GM12878 (cell line): ENCODE measurements around the gene HMGXB4. TPM values are rescaled to one million over a fixed set of nuclear protein-coding genes. Genes with fewer than 3 reads are reported as not detected.

Experiments used
- ATAC-seq: fragments of 200-7000 bp; cut with Tn5 transposase; 3 replicates; pipeline ENCODE4 v1.9.1; 2020; ENCODE audit warnings: mild to moderate bottlenecking, moderate library complexity
- BruUV-seq: library from RNA; stranded (reverse); fragments of 400-500 nt; replicated peaks from 2 replicates; lab custom pipeline; 2021; lab: Mats Ljungman, UMichigan
- CTCF ChIA-PET: fragments of 300-600 bp; sonication (Branson Sonifier 250); formaldehyde crosslinking; extraction: SDS; loops from one replicate; lab custom pipeline; 2021; ENCODE audit warnings: inconsistent platforms; lab: Yijun Ruan, JAX
- POLR2A ChIA-PET: fragments of 350-600 bp; formaldehyde crosslinking; extraction: SDS; loops from one replicate; lab custom pipeline; 2021; ENCODE audit warnings: inconsistent platforms; lab: Charles Lee
- RAD21 ChIA-PET: fragments of 300-600 bp; sonication (Branson Sonifier 250); formaldehyde crosslinking; loops from one replicate; lab custom pipeline; 2023; ENCODE audit warnings: antibody characterized with exemption; ENCODE audit not compliant: unreplicated experiment; lab: Charles Lee
- SMC1A ChIA-PET: fragments of 300-600 bp; sonication (Branson Sonifier 250); formaldehyde crosslinking; loops from one replicate; lab custom pipeline; 2023; ENCODE audit not compliant: unreplicated experiment, uncharacterized antibody; lab: Charles Lee
- DNase-seq: peaks from one replicate; pipeline ENCODE4 v3.0.0-alpha.2; 2011; ENCODE audit warnings: low read depth, low spot score
- FAIRE-seq: peaks from 3 replicates; lab custom pipeline; 2011; peaks lifted over from hg19 to GRCh38; lab: Jason Lieb, UNC
- H2AFZ ChIP-seq: 2 replicates; pipeline ENCODE4 v1.6.0; 2011; ENCODE audit warnings: low read depth, low read length, control low read depth; ENCODE audit not compliant: control insufficient read depth
- H3K27ac ChIP-seq: 2 replicates; pipeline ENCODE4 v1.5.1; 2011; ENCODE audit warnings: control low read depth; ENCODE audit not compliant: control insufficient read depth, insufficient read depth
- H3K27me3 ChIP-seq, 2 experiments: replicated peaks in 1 of 2; 2 replicates each; pipeline versions ENCODE4 v1.6.0 to v1.6.1; 2011; ENCODE audit warnings: low read length in 1 of 2; ENCODE audit not compliant: control insufficient read depth in 2 of 2, insufficient read depth in 2 of 2
- H3K36me3 ChIP-seq, 2 experiments: 2 replicates each; pipeline ENCODE4 v1.5.1; 2011; ENCODE audit warnings: low read length in 1 of 2; ENCODE audit not compliant: control insufficient read depth in 2 of 2, insufficient read depth in 2 of 2
- H3K4me1 ChIP-seq: 2 replicates; pipeline ENCODE4 v1.6.1; 2011; ENCODE audit warnings: mild to moderate bottlenecking, low read length, moderate library complexity, mixed read lengths; ENCODE audit not compliant: control insufficient read depth, insufficient read depth
- H3K4me2 ChIP-seq: 2 replicates; pipeline ENCODE4 v1.6.0; 2011; ENCODE audit warnings: control low read depth; ENCODE audit not compliant: control insufficient read depth, insufficient read depth
- H3K4me3 ChIP-seq: fragments of 200-600 bp; sonication (generic); 2 replicates; pipeline ENCODE4 v1.5.1; 2016
- H3K79me2 ChIP-seq: 2 replicates; pipeline ENCODE4 v1.6.0; 2011; ENCODE audit warnings: low read length; ENCODE audit not compliant: control insufficient read depth, insufficient read depth
- H3K9ac ChIP-seq: 2 replicates; pipeline ENCODE4 v1.8.0; 2011; ENCODE audit warnings: low read length, control low read depth, mixed read lengths; ENCODE audit not compliant: control insufficient read depth, insufficient read depth
- H3K9me3 ChIP-seq: replicated peaks from 3 replicates; pipeline ENCODE4 v1.5.1; 2011; ENCODE audit warnings: mild to moderate bottlenecking, low read length; ENCODE audit not compliant: control insufficient read depth, insufficient read depth
- H4K20me1 ChIP-seq: 2 replicates; pipeline ENCODE4 v1.6.0; 2011; ENCODE audit not compliant: control insufficient read depth, insufficient read depth
- MXI1 ChIP-seq: fragments of 150-350 bp; IDR thresholded peaks from 2 replicates; pipeline ENCODE4 v1.6.1; 2011; ENCODE audit warnings: low read depth, mild to moderate bottlenecking, inconsistent platforms, low read length, improper control_type of control experiment
- RB1 ChIP-seq: fragments of 450-650 bp; formaldehyde crosslinking; IDR thresholded peaks from 2 replicates; pipeline ENCODE4 v1.6.1; 2017; ENCODE audit warnings: mild to moderate bottlenecking, borderline replicate concordance
- SUZ12 ChIP-seq: fragments of 200-600 bp; sonication (generic); IDR thresholded peaks from one replicate; pipeline ENCODE4 v1.6.1; 2018; ENCODE audit warnings: antibody characterized with exemption, mild to moderate bottlenecking; ENCODE audit not compliant: unreplicated experiment
- WGBS: methylation state at CpG from one replicate; pipeline ENCODE4 v1.1.6; 2016; ENCODE audit warnings: low lambda C conversion rate; ENCODE audit not compliant: insufficient replicate concordance, insufficient coverage; ENCODE audit errors: missing lambda C conversion rate; 5-methylcytosine and 5-hydroxymethylcytosine counted together
- in situ Hi-C: fragments of 300-500 bp; cut with MboI; formaldehyde crosslinking; loops from 9 replicates; pipeline ENCODE4 v1.14.3; 2018; ENCODE audit warnings: mixed read lengths
- intact Hi-C: fragments of 100-400 bp; cut with micrococcal nuclease; formaldehyde crosslinking; loops from one replicate; pipeline ENCODE4 v1.14.2; 2022; ENCODE audit not compliant: unreplicated experiment
- polyA plus RNA-seq, 11 experiments: library from polyadenylated mRNA; depleted of rRNA in 4 of 11; unstranded in 6 of 11; stranded (reverse) in 5 of 11; fragments of >200 nt; fragmentation: Nextera tagmentation in 4 of 11; fragmentation: Illumina TruSeq in 1 of 11; extraction: Ambion mirVana in 4 of 11; extraction: Trizol in 1 of 11; gene quantifications; 1 replicate in 1 of 11; 2 replicates in 10 of 11; pipeline versions ENCODE4 v1.2.1 to v1.2.3, GENCODE V29; 2011 to 2016; ENCODE audit warnings: inconsistent platforms in 2 of 11, missing spikeins in 2 of 11, low read depth in 1 of 11
- total RNA-seq, 4 experiments: library from RNA; depleted of rRNA in 3 of 4; stranded (reverse); fragments of >200 nt in 3 of 4; fragmentation: Illumina TruSeq in 1 of 4; extraction: Trizol in 1 of 4; gene quantifications; 2 replicates each; pipeline versions ENCODE4 v1.2.1 to v1.2.3, GENCODE V29; 2013 to 2021
- TF ChIP-seq, protein P1 (sequence below): fragments of 450-650 bp; IDR thresholded peaks from 2 replicates; pipeline ENCODE4 v1.6.1; 2017; ENCODE audit warnings: low read depth, mild to moderate bottlenecking, moderate library complexity
- TF ChIP-seq, protein P2 (sequence below): IDR thresholded peaks from 2 replicates; pipeline ENCODE4 v1.6.1; 2011; ENCODE audit warnings: low read depth, low read length, improper control_type of control experiment, borderline replicate concordance
- TF ChIP-seq, protein P3 (sequence below): fragments of 450-650 bp; IDR thresholded peaks from 2 replicates; pipeline ENCODE4 v1.6.1; 2016; ENCODE audit warnings: mild to moderate bottlenecking
- TF ChIP-seq, protein P4 (sequence below): IDR thresholded peaks from 2 replicates; pipeline ENCODE4 v1.6.1; 2012; ENCODE audit warnings: mild to moderate bottlenecking, low read depth, low read length

Gene HMGXB4
- total and polyA plus RNA-seq, 10 of the 15 experiments (the other 5 are each of a cell fraction or from before 2014, with no cell fraction given) = 15.5 to 44.5 (median 24.9) TPM

- TF ChIP-seq, protein P1, sequence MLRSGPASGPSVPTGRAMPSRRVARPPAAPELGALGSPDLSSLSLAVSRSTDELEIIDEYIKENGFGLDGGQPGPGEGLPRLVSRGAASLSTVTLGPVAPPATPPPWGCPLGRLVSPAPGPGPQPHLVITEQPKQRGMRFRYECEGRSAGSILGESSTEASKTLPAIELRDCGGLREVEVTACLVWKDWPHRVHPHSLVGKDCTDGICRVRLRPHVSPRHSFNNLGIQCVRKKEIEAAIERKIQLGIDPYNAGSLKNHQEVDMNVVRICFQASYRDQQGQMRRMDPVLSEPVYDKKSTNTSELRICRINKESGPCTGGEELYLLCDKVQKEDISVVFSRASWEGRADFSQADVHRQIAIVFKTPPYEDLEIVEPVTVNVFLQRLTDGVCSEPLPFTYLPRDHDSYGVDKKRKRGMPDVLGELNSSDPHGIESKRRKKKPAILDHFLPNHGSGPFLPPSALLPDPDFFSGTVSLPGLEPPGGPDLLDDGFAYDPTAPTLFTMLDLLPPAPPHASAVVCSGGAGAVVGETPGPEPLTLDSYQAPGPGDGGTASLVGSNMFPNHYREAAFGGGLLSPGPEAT = peak; percentile 94
- peak; percentile 76; the same call in 1 of the 2 replicates for TF ChIP-seq RB1
- TF ChIP-seq, protein P2, sequence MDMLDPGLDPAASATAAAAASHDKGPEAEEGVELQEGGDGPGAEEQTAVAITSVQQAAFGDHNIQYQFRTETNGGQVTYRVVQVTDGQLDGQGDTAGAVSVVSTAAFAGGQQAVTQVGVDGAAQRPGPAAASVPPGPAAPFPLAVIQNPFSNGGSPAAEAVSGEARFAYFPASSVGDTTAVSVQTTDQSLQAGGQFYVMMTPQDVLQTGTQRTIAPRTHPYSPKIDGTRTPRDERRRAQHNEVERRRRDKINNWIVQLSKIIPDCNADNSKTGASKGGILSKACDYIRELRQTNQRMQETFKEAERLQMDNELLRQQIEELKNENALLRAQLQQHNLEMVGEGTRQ = peak; percentile 95
- TF ChIP-seq SUZ12 = no peak
Measured at GRCh38 chr22:35299673-35300499, 42.6 kb downstream of the HMGXB4 start, which contains the start of gene TOM1 (continued).

- no peak overlapping the region for H3K27ac ChIP-seq
- ChIA-PET SMC1A (no interaction called here), CTCF (interaction anchor here (1.1 kb wide), 1 partner anchor 12 kb away, joined by 5 read pairs; no protein-coding TSS in a partner anchor), POLR2A (no interaction called here), RAD21 (interaction anchor here (1.0 to 1.1 kb wide), 2 partner anchors 10 to 51 kb away, joined by 3 read pairs; no protein-coding TSS in a partner anchor)
- 80% methylated on average over 17 of the region's 17 CpGs for WGBS
- H3K9ac ChIP-seq = no peak overlapping the region
- FAIRE-seq = no peak
- DNase-seq = no peak
- H3K4me3 ChIP-seq = no peak overlapping the region
- no peak for ATAC-seq
- peaks cover 2% of the 10 kb centered on the region for H3K79me2 ChIP-seq
- H2AFZ ChIP-seq = no peak overlapping the region
- no peaks in the 10 kb centered on the region for H4K20me1 ChIP-seq
- peaks cover 9% of the 10 kb centered on the region for H3K4me1 ChIP-seq
- no peaks in the 10 kb centered on the region for H3K36me3 ChIP-seq
- no peaks in the 10 kb centered on the region for H3K27me3 ChIP-seq
- H3K4me2 ChIP-seq = peak overlapping the region; percentile 98; the same call in 1 of the 2 replicates
- in situ Hi-C loops = no loop called here
- TF ChIP-seq, protein P3, sequence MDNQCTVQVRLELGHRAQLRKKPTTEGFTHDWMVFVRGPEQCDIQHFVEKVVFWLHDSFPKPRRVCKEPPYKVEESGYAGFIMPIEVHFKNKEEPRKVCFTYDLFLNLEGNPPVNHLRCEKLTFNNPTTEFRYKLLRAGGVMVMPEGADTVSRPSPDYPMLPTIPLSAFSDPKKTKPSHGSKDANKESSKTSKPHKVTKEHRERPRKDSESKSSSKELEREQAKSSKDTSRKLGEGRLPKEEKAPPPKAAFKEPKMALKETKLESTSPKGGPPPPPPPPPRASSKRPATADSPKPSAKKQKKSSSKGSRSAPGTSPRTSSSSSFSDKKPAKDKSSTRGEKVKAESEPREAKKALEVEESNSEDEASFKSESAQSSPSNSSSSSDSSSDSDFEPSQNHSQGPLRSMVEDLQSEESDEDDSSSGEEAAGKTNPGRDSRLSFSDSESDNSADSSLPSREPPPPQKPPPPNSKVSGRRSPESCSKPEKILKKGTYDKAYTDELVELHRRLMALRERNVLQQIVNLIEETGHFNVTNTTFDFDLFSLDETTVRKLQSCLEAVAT = no peak; the same call in 1 of the 2 replicates
- TF ChIP-seq, protein P4, sequence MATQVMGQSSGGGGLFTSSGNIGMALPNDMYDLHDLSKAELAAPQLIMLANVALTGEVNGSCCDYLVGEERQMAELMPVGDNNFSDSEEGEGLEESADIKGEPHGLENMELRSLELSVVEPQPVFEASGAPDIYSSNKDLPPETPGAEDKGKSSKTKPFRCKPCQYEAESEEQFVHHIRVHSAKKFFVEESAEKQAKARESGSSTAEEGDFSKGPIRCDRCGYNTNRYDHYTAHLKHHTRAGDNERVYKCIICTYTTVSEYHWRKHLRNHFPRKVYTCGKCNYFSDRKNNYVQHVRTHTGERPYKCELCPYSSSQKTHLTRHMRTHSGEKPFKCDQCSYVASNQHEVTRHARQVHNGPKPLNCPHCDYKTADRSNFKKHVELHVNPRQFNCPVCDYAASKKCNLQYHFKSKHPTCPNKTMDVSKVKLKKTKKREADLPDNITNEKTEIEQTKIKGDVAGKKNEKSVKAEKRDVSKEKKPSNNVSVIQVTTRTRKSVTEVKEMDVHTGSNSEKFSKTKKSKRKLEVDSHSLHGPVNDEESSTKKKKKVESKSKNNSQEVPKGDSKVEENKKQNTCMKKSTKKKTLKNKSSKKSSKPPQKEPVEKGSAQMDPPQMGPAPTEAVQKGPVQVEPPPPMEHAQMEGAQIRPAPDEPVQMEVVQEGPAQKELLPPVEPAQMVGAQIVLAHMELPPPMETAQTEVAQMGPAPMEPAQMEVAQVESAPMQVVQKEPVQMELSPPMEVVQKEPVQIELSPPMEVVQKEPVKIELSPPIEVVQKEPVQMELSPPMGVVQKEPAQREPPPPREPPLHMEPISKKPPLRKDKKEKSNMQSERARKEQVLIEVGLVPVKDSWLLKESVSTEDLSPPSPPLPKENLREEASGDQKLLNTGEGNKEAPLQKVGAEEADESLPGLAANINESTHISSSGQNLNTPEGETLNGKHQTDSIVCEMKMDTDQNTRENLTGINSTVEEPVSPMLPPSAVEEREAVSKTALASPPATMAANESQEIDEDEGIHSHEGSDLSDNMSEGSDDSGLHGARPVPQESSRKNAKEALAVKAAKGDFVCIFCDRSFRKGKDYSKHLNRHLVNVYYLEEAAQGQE = no peak
- no peak for TF ChIP-seq MXI1
- intact Hi-C loops = no loop called here
- H3K9me3 ChIP-seq = no peaks in the 10 kb centered on the region
- no TSS peak for BruUV-seq
Measured at GRCh38 chr22:35301372-35301874, 44.1 kb downstream of the HMGXB4 start.
